Esophagus muscularis mucosa (tissue), 4 donors: ENCODE data around the gene APH1A. TPM values are rescaled to one million over a fixed set of nuclear protein-coding genes. Genes with fewer than 3 reads are reported as not detected.
"Not testable (repeated sequence)": the region's sequence is repeated elsewhere in the genome, so short reads cannot be mapped to it uniquely, and the experiment has no call there.

ENCODE experiments used
- DNase-seq: peaks from one replicate; pipeline ENCODE4 v3.0.0-alpha.2; 2017; ENCODE audit errors: extremely low spot score
- H3K27ac ChIP-seq, 4 donors: fragments of 200-600 bp; sonication (generic); replicated peaks in 1 of 4; 1 replicate in 3 of 4; 2 replicates in 1 of 4; pipeline ENCODE4 v1.5.1; 2016 to 2019; ENCODE audit warnings: mild to moderate bottlenecking in 1 of 4
- H3K27me3 ChIP-seq, 4 donors: fragments of 200-600 bp; sonication (generic); one replicate each; pipeline versions ENCODE4 v1.5.1 to v1.6.0; 2016 to 2019
- H3K36me3 ChIP-seq, 4 donors: fragments of 200-600 bp; sonication (generic); one replicate each; pipeline ENCODE4 v1.5.1; 2016 to 2019
- H3K4me1 ChIP-seq, 4 donors: fragments of 200-600 bp; sonication (generic); one replicate each; pipeline ENCODE4 v1.5.1; 2016 to 2019
- H3K4me3 ChIP-seq, 4 donors: fragments of 200-600 bp; sonication (generic); 1 replicate in 2 of 4; 2 replicates in 2 of 4; pipeline ENCODE4 v1.5.1; 2016 to 2019; ENCODE audit warnings: mild to moderate bottlenecking in 4 of 4, moderate library complexity in 1 of 4
- H3K9me3 ChIP-seq, 4 donors: fragments of 200-600 bp; sonication (generic); 1 replicate in 3 of 4; 2 replicates in 1 of 4; pipeline ENCODE4 v1.5.1; 2016 to 2019
- CTCF ChIP-seq, 3 experiments: fragments of 200-600 bp in 2 of 3; fragments of 450-650 bp in 1 of 3; sonication (generic) in 2 of 3; IDR thresholded peaks; one replicate each; pipeline ENCODE4 v1.5.1; 2017 to 2019; ENCODE audit warnings: antibody characterized with exemption in 3 of 3, mild to moderate bottlenecking in 2 of 3, moderate library complexity in 1 of 3
- EP300 ChIP-seq: sonication (generic); formaldehyde crosslinking; IDR thresholded peaks from one replicate; pipeline ENCODE4 v1.6.1; 2017; ENCODE audit warnings: antibody characterized with exemption
- POLR2A ChIP-seq: fragments of 450-650 bp; IDR thresholded peaks from one replicate; pipeline ENCODE4 v1.6.1; 2017; ENCODE audit warnings: antibody characterized with exemption, moderate library complexity, mild to moderate bottlenecking, low read depth
- POLR2AphosphoS5 ChIP-seq, 2 donors: sonication (generic); formaldehyde crosslinking; IDR thresholded peaks; one replicate each; pipeline ENCODE4 v1.6.1; 2017; ENCODE audit warnings: antibody characterized with exemption in 2 of 2
- WGBS: methylation state at CpG from one replicate; pipeline ENCODE4 v1.1.5; 2018; 5-methylcytosine and 5-hydroxymethylcytosine counted together
- intact Hi-C: fragments of 100-400 bp; cut with DNase I; formaldehyde crosslinking; loops from one replicate; pipeline ENCODE4 v1.15.1; 2023
- total RNA-seq, 4 donors: library from RNA; depleted of rRNA; stranded (reverse); fragments of >200 nt; gene quantifications; one replicate each; pipeline versions ENCODE4 v1.1.0 to v1.2.1, GENCODE V29; 2016

Gene APH1A
- total RNA-seq, 4 donors from 2014 or later = 36.1 to 63.5 (median 49.7) TPM

DNA sequence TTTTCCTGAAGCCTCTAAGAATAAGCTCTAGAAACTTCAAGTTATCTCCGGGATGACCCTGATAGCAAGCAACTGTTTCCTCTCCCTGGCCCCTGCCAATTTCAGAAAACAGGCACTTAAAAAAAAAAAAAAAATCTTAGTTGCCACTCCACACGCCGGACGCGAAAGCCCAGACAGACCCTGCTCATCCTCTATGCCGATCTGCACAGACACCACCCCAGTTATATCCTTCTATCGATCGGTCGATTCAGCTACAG, 34.6 kb downstream of the APH1A start:
- no peaks in the 10 kb centered on the region for H3K9me3 ChIP-seq
- H3K4me1 ChIP-seq = peaks cover 4 to 18% (median 16%) of the 10 kb centered on the region in 4 donors
- under 1% methylated on average over 9 of the region's 9 CpGs for WGBS
- intact Hi-C loops = no loop called here
- H3K27me3 ChIP-seq = no peaks in the 10 kb centered on the region
- peak overlapping the region; percentile 96 to 100 (median 99) for H3K27ac ChIP-seq
- peak overlapping the region; percentile 84 to 100 (median 86) for H3K4me3 ChIP-seq
- H3K36me3 ChIP-seq = peaks cover 0 to 14% (median 8%) of the 10 kb centered on the region in 4 donors
- DNase-seq = no peak
- TF ChIP-seq POLR2AphosphoS5 (IDR thresholded peaks at IDR 0.05) (no peak), EP300 (no peak), CTCF (IDR thresholded peaks at IDR 0.05) (no peak), POLR2A (no peak)

DNA sequence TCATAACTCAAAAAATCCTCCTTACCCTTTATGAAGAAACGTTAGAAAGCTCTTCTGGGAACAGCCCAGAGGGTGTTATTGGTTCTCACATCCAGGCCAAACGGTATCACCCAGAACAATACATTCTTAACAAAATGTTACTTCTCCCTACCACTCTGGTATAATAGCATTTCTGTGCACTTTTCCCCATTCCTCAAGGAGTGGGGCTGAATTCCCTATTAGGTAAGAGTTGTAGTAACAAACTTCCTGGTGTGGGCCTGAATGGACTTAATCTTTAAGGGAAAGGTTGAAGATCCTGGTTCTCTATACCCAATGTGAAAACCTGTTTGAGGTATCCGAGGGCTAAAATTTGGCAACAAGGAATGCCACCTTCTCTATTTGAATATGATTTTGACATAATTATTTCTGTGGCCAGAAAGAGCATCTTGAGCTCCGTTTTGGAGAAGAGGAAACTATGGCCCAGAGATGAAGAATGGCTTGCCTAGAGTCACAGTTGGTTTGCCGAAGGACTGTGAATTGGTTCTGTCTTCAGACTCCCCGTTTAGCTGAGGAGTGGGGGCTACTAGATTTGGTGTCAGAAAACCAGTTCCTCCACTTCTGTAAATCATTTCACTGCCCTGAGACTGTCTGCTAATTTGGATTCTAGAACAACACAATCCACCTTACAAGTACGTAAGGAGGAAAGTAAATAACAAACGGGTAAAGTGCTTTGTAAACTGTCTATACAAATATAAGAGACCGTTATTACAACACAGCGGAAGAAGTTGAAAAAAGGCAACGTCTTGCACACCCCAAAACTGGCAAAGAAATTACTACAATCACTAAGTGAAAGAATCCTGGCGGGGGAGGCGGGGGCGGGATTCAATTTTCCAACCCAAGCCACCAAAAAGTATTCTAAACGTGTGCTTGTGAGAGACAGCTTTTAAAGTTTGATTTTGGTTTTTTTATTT, 35.2 kb downstream of the APH1A start:
- DNase-seq = peak; percentile 91
- Histone ChIP-seq H3K4me3 (peak overlapping the region; percentile 84 to 100 (median 86)), H3K4me1 (peaks cover 4 to 18% (median 16%) of the 10 kb centered on the region in 4 donors), H3K27ac (peak overlapping the region; percentile 96 to 100 (median 99)), H3K36me3 (peaks cover 0 to 19% (median 10%) of the 10 kb centered on the region in 4 donors), H3K9me3 (no peaks in the 10 kb centered on the region), H3K27me3 (no peaks in the 10 kb centered on the region)
- intact Hi-C loops = no loop called here
- WGBS = 12% methylated on average over 15 of the region's 15 CpGs
- TF ChIP-seq POLR2A (no peak), POLR2AphosphoS5 (IDR thresholded peaks at IDR 0.05) (no peak), CTCF (IDR thresholded peaks at IDR 0.05) (no peak)

- DNase-seq = peak; percentile 81
- peaks cover 4 to 18% (median 16%) of the 10 kb centered on the region in 4 donors for H3K4me1 ChIP-seq
- H3K4me3 ChIP-seq, H3K9me3 ChIP-seq, H3K27me3 ChIP-seq, intact Hi-C loops: not testable (repeated sequence)
- peak overlapping the region; percentile 96 to 100 (median 99) for H3K27ac ChIP-seq
- 89% methylated on average over 10 of the region's 10 CpGs for WGBS
- peaks cover 0 to 26% (median 16%) of the 10 kb centered on the region in 4 donors for H3K36me3 ChIP-seq
Measured at GRCh38 chr1:150232921-150233320, 35.9 kb downstream of the APH1A start.

DNA sequence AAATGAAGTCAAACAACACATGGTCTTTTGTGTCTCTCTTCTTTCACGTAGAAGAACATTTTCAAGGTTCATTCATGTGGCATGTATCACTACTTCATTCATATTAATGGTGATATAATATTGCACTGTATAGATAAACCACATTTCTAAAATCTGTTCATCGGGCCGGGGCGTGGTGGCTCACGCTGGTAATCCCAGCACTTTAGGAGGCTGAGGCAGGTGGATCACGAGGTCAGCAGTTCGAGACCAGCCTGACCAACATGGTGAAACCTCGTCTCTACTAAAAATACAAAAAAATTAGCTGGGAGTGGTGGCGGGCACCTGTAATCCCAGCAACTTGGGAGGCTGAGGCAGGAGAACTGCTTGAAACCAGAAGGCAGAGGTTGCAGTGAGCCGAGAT, 40.6 kb downstream of the APH1A start:
- H3K4me3 ChIP-seq, H3K27me3 ChIP-seq, H3K4me1 ChIP-seq, H3K27ac ChIP-seq, intact Hi-C loops, H3K9me3 ChIP-seq: not testable (repeated sequence)
- peak; percentile 17 for DNase-seq
- peaks cover 6 to 72% (median 49%) of the 10 kb centered on the region in 4 donors for H3K36me3 ChIP-seq
- 94% methylated on average over 10 of the region's 10 CpGs for WGBS

GRCh38 chr1:150227228-150227627, 41.6 kb downstream of the APH1A start:
- no peak for TF ChIP-seq POLR2A
- no peak for TF ChIP-seq POLR2AphosphoS5 (IDR thresholded peaks at IDR 0.05)
- TF ChIP-seq CTCF (IDR thresholded peaks at IDR 0.05) = no peak
- TF ChIP-seq EP300 = no peak
- Histone ChIP-seq H3K4me3 (no peak overlapping the region), H3K27me3 (no peaks in the 10 kb centered on the region), H3K4me1 (no peaks in the 10 kb centered on the region), H3K9me3 (no peaks in the 10 kb centered on the region), H3K27ac (no peak overlapping the region), H3K36me3 (peaks cover 6 to 82% (median 55%) of the 10 kb centered on the region in 4 donors)
- DNase-seq = peak; percentile 26
- intact Hi-C loops = no loop called here

- Histone ChIP-seq H3K36me3 (peaks cover 6 to 88% (median 60%) of the 10 kb centered on the region in 4 donors), H3K27ac (no peak overlapping the region), H3K4me3 (no peak overlapping the region), H3K9me3 (no peaks in the 10 kb centered on the region), H3K4me1 (no peaks in the 10 kb centered on the region), H3K27me3 (no peaks in the 10 kb centered on the region)
- DNase-seq = no peak
- 91% methylated on average over 2 of the region's 2 CpGs for WGBS
- intact Hi-C loops = no loop called here
- no peak for TF ChIP-seq POLR2A
- TF ChIP-seq EP300 = no peak
- no peak for TF ChIP-seq POLR2AphosphoS5 (IDR thresholded peaks at IDR 0.05)
- TF ChIP-seq CTCF (IDR thresholded peaks at IDR 0.05) = no peak
Measured at GRCh38 chr1:150226486-150226885, 42.3 kb downstream of the APH1A start.
